Activated CD4-positive, alpha-beta memory T cell treated with anti-CD3 and anti-CD28 coated beads for 36 hours (primary cell): ENCODE data around the gene BOK. TPM values are rescaled to one million over a fixed set of nuclear protein-coding genes. Genes with fewer than 3 reads are reported as not detected.
"Not testable (repeated sequence)": the region's sequence is repeated elsewhere in the genome, so short reads cannot be mapped to it uniquely, and the experiment has no call there.

Experiments
- CTCF ChIA-PET: fragments of 350-600 bp; sonication (Branson Sonifier 250); formaldehyde crosslinking; loops from one replicate; lab custom pipeline; 2021; ENCODE audit warnings: antibody characterized with exemption, inconsistent platforms; lab: Charles Lee
- POLR2A ChIA-PET: fragments of 350-600 bp; sonication (Branson Sonifier 250); formaldehyde crosslinking; loops from one replicate; lab custom pipeline; 2021; ENCODE audit warnings: antibody characterized with exemption; lab: Charles Lee
- DNase-seq: peaks from one replicate; pipeline ENCODE4 v3.0.0-alpha.2; 2020
- H3K27ac Mint-ChIP-seq: one replicate; pipeline ENCODE4 v1.8.0; 2021; ENCODE audit warnings: mixed read lengths
- H3K27me3 Mint-ChIP-seq: one replicate; pipeline ENCODE4 v1.8.0; 2021; ENCODE audit warnings: mixed read lengths
- H3K36me3 Mint-ChIP-seq: one replicate; pipeline ENCODE4 v1.8.0; 2021; ENCODE audit warnings: mixed read lengths
- H3K4me1 Mint-ChIP-seq: one replicate; pipeline ENCODE4 v1.8.0; 2021; ENCODE audit warnings: low read depth, mixed read lengths
- H3K4me3 Mint-ChIP-seq: one replicate; pipeline ENCODE4 v1.8.0; 2021; ENCODE audit warnings: mild to moderate bottlenecking, mixed read lengths
- H3K9me3 Mint-ChIP-seq: one replicate; pipeline ENCODE4 v1.8.0; 2021; ENCODE audit warnings: mixed read lengths
- intact Hi-C: fragments of 100-400 bp; cut with micrococcal nuclease; formaldehyde crosslinking; loops from one replicate; pipeline ENCODE4 v1.15.1; 2023
- total RNA-seq, 2 experiments: library from RNA; stranded (reverse); gene quantifications; one replicate each; pipeline ENCODE4 v1.2.3, GENCODE V29; 2021

The BOK gene
- total RNA-seq, 2 experiments from 2014 or later, result 0.07 to 0.10 TPM

GRCh38 chr2:241589863-241590262 lies 31.3 kb downstream of the BOK start:
- peaks cover 30% of the 10 kb centered on the region for H3K36me3 Mint-ChIP-seq
- POLR2A ChIA-PET, result interaction anchor here (0.6 kb wide), 1 partner anchor 48 kb away, joined by 3 read pairs; no protein-coding TSS in a partner anchor
- H3K27me3 Mint-ChIP-seq, intact Hi-C loops, H3K4me3 Mint-ChIP-seq, H3K27ac Mint-ChIP-seq, H3K4me1 Mint-ChIP-seq, CTCF ChIA-PET, DNase-seq: not testable (repeated sequence)
- H3K9me3 Mint-ChIP-seq, result peaks cover 29% of the 10 kb centered on the region

DNA sequence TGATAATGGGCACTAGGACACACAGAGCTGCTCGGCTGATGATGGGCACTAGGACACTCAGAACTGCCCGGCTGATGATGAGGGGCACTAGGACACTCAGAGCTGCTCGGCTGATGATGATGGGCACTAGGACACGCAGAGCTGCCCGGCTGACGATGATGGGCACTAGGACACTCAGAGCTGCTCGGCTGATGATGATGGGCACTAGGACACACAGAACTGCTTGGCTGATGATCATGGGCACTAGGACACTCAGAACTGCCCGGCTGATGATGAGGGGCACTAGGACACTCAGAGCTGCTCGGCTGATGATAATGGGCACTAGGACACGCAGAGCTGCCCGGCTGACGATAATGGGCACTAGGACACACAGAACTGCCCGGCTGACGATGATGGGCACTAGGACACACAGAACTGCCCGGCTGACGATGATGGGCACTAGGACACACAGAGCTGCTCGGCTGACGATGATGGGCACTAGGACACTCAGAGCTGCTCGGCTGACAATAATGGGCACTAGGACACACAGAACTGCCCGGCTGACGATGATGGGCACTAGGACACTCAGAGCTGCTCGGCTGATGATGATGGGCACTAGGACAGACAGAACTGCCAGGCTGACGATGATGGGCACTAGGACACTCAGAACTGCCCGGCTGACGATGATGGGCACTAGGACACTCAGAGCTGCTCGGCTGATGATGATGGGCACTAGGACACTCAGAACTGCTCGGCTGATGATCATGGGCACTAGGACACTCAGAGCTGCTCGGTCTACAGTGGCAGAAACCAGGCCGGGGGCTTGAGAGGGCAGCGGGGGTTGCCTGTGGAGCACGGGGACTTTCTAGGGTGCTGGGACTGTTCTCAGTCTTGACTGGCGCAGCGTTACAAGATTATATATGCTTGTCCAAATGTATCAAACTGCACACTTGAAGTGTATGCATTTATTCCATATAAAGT lies 32.2 kb downstream of the BOK start:
- CTCF ChIA-PET, H3K4me3 Mint-ChIP-seq, H3K4me1 Mint-ChIP-seq, DNase-seq, H3K27ac Mint-ChIP-seq, POLR2A ChIA-PET, H3K27me3 Mint-ChIP-seq, intact Hi-C loops: not testable (repeated sequence)
- peaks cover 23% of the 10 kb centered on the region for H3K36me3 Mint-ChIP-seq
- peaks cover 22% of the 10 kb centered on the region for H3K9me3 Mint-ChIP-seq

GRCh38 chr2:241592126-241592845 lies 33.7 kb downstream of the BOK start:
- Mint-ChIP-seq H3K27ac (no peak overlapping the region), H3K27me3 (no peaks in the 10 kb centered on the region), H3K36me3 (peaks cover 11% of the 10 kb centered on the region), H3K4me3 (no peak overlapping the region), H3K9me3 (peaks cover 11% of the 10 kb centered on the region), H3K4me1 (no peaks in the 10 kb centered on the region)
- no peak for DNase-seq
- ChIA-PET CTCF (interaction anchor here (0.5 kb wide), 1 partner anchor 55 kb away, joined by 3 read pairs; no protein-coding TSS in a partner anchor), POLR2A (no interaction called here)
- intact Hi-C loops, result no loop called here

DNA sequence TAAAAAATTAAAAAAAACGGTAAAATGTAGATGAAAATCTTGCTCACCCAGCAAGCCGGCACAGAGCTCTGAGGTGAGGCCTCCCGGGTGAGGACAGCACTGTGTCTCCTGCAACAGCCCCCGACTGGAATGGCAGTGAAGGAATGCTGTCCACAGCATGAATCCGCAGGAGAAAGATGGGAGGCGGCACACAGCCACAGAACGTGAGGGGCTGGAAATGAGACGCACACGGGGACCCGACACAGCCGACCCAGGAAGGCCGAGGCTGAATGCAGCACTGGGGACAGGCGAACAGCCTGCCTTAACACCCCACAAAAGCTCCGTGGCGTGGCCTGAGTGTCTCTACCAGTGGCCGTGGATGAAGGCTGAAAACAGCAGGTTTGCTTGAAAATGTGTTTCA lies 34.7 kb downstream of the BOK start:
- Mint-ChIP-seq H3K4me3 (no peak overlapping the region), H3K27ac (no peak overlapping the region), H3K9me3 (peaks cover 5% of the 10 kb centered on the region), H3K4me1 (no peaks in the 10 kb centered on the region), H3K36me3 (peaks cover 8% of the 10 kb centered on the region), H3K27me3 (no peaks in the 10 kb centered on the region)
- intact Hi-C loops, result no loop called here
- no peak for DNase-seq
- ChIA-PET CTCF (interaction anchor here (0.9 kb wide), 1 partner anchor 17 kb away, joined by 3 read pairs; no protein-coding TSS in a partner anchor), POLR2A (no interaction called here)

DNA sequence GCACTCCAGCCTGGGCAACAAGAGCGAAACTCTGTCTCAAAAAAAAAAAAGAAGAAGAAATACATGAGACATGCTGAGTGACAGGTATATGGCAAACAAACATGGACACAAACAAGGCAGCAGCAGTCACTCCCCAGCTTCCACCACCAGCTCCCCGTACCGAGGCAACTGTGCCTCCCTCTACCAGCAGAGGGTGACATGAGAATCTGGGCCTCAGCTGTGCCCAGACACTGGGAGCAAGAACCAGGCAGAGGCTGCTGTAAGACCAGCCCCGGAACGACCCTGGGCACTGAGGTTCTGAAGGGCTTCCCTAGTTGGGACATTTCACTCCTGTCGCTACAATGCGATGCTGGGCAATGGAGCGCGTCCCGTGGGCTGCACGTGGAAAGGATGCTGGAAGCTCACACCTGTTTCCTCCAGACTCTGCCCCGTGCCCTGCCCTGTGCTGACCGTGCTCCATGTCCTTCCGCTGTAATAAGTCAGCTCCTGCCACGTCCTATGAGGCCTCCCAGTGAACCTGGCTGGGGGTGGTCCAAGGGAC lies 37.1 kb downstream of the BOK start:
- H3K36me3 Mint-ChIP-seq, result peaks cover 15% of the 10 kb centered on the region
- intact Hi-C loops, result no loop called here

GRCh38 chr2:241597561-241597960 lies 39.0 kb downstream of the BOK start:
- POLR2A ChIA-PET, result no interaction called here
- DNase-seq, result no peak
- CTCF ChIA-PET, result no interaction called here

More for the DNA sequence above, 37.1 kb downstream of the BOK start:
- Mint-ChIP-seq H3K27me3 (no peaks in the 10 kb centered on the region), H3K27ac (no peak overlapping the region), H3K4me3 (no peak overlapping the region), H3K4me1 (no peaks in the 10 kb centered on the region), H3K9me3 (no peaks in the 10 kb centered on the region)
- ChIA-PET POLR2A (no interaction called here), CTCF (no interaction called here)
- DNase-seq, result no peak

GRCh38 chr2:241598061-241598460 lies 39.5 kb downstream of the BOK start:
- POLR2A ChIA-PET, result no interaction called here
- Mint-ChIP-seq H3K4me3 (no peak overlapping the region), H3K36me3 (peaks cover 18% of the 10 kb centered on the region), H3K27ac (no peak overlapping the region), H3K27me3 (no peaks in the 10 kb centered on the region), H3K4me1 (no peaks in the 10 kb centered on the region), H3K9me3 (no peaks in the 10 kb centered on the region)
- intact Hi-C loops, result no loop called here
- DNase-seq, result no peak
- CTCF ChIA-PET, result no interaction called here

More at GRCh38 chr2:241597561-241597960, 39.0 kb downstream of the BOK start:
- Mint-ChIP-seq H3K27ac (no peak overlapping the region), H3K4me1 (no peaks in the 10 kb centered on the region), H3K9me3 (no peaks in the 10 kb centered on the region), H3K4me3 (no peak overlapping the region), H3K27me3 (no peaks in the 10 kb centered on the region), H3K36me3 (peaks cover 18% of the 10 kb centered on the region)
- intact Hi-C loops, result no loop called here

DNA sequence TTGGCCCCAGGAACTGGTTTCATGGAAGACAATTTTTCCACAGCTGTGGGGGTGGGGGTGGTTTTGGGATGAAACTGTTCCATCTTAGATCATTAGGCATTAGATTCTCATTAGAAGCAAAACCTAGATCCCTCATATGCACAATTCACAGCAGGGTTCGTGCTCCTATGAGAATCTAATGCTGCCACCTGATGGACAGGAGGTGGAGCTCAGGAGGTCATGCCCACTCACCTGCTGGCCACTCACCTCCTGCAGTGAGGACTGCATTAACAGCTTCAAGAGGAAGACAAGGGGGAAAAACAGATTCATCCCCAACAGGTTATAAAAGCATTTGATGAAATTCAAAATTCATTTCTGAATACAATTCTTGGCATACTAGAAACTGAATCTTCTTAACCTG lies 39.9 kb downstream of the BOK start:
- Mint-ChIP-seq H3K36me3 (peaks cover 19% of the 10 kb centered on the region), H3K27me3 (no peaks in the 10 kb centered on the region), H3K9me3 (no peaks in the 10 kb centered on the region), H3K27ac (no peak overlapping the region), H3K4me1 (no peaks in the 10 kb centered on the region), H3K4me3 (no peak overlapping the region)
- intact Hi-C loops, result no loop called here
- no peak for DNase-seq
- ChIA-PET CTCF (no interaction called here), POLR2A (no interaction called here)

DNA sequence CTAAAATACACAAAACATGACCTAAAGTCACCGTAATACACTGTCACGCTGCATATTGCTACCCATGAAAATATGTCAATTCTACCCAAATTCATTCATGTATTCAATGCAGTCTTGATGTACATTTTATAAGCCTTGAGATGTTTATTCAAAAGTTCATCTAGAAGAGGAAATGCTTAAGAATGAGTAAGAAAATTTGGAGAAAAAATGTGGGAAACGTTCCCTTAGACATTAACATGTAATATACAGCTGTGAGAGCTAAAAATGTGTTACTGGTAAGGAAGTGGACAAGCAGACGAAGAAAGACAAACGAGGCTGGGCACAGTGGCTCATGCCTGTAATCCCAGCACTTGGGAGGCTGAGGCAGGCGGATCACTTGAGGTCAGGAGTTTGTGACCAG lies 41.1 kb downstream of the BOK start:
- H3K9me3 Mint-ChIP-seq, result no peaks in the 10 kb centered on the region
- DNase-seq, result no peak
- no peaks in the 10 kb centered on the region for H3K4me1 Mint-ChIP-seq
- peaks cover 18% of the 10 kb centered on the region for H3K36me3 Mint-ChIP-seq
- H3K4me3 Mint-ChIP-seq, result no peak overlapping the region
- CTCF ChIA-PET, result interaction anchor here (1.1 kb wide), 1 partner anchor 685 kb away, joined by 3 read pairs; no protein-coding TSS in a partner anchor
- intact Hi-C loops, result no loop called here
- H3K27ac Mint-ChIP-seq, result no peak overlapping the region
- no peaks in the 10 kb centered on the region for H3K27me3 Mint-ChIP-seq
- POLR2A ChIA-PET, result no interaction called here

- no peaks in the 10 kb centered on the region for H3K27me3 Mint-ChIP-seq
These were observed 43.3 kb downstream of the BOK start for GRCh38 chr2:241601841-241602240.

DNA sequence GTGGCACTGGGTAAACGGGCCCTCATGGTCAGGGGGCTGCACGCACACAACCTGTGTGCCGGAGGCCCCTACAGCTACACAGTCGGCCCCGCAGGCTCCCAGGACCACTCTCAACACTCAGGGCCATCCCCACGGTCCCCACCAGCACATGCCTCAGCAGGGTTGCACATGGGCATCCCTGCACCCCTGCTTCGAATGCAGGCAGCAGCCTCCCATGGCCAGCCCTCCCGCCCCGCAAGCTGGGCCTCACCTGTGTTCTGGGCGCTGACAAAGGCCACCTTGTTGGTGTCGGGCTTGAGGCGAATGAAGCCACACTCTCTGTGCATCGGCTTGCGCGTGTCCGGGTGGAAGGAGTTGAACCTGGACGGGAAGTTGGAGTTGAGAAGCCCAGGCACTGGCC lies 44.2 kb downstream of the BOK start:
- Mint-ChIP-seq H3K4me1 (no peaks in the 10 kb centered on the region), H3K27me3 (no peaks in the 10 kb centered on the region), H3K9me3 (no peaks in the 10 kb centered on the region), H3K27ac (no peak overlapping the region), H3K4me3 (no peak overlapping the region), H3K36me3 (peaks cover 20% of the 10 kb centered on the region)
- ChIA-PET POLR2A (no interaction called here), CTCF (interaction anchor here (1.3 kb wide), 1 partner anchor 57 kb away, joined by 4 read pairs; no protein-coding TSS in a partner anchor)
- intact Hi-C loops, result no loop called here
- DNase-seq, result no peak

More at GRCh38 chr2:241601841-241602240, 43.3 kb downstream of the BOK start:
- Mint-ChIP-seq H3K27ac (no peak overlapping the region), H3K4me3 (no peak overlapping the region), H3K36me3 (peaks cover 19% of the 10 kb centered on the region), H3K4me1 (no peaks in the 10 kb centered on the region), H3K9me3 (no peaks in the 10 kb centered on the region)
- POLR2A ChIA-PET, result no interaction called here
- no peak for DNase-seq
- CTCF ChIA-PET, result no interaction called here
- intact Hi-C loops, result no loop called here

DNA sequence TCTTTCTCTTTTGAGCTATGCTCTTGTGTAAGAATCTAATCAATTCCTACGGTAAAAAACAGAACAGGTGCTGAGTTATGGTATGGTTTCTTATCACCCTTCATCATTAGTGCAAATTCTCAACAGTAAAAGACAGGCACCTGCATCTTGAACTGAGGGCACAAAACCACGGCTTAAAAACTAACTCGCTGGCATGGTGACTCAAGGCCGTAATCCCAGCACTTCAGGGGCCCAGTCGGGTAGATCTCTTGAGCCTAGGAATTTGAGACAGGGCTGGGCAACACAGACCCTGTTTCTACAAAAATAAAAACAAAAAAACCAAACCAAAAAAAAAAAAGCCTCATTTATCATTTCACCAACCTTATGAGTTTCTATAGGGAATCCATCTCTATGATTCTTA lies 45.1 kb downstream of the BOK start:
- ChIA-PET POLR2A (no interaction called here), CTCF (interaction anchor here (1.3 kb wide), 1 partner anchor 56 kb away, joined by 4 read pairs; no protein-coding TSS in a partner anchor)
- Mint-ChIP-seq H3K4me3 (no peak overlapping the region), H3K27me3 (no peaks in the 10 kb centered on the region), H3K36me3 (peaks cover 19% of the 10 kb centered on the region), H3K4me1 (peaks cover 3% of the 10 kb centered on the region), H3K27ac (no peak overlapping the region), H3K9me3 (no peaks in the 10 kb centered on the region)
- intact Hi-C loops, result no loop called here
- no peak for DNase-seq
